ENCODE data around the gene CREB5. TPM values are rescaled to one million over a fixed set of nuclear protein-coding genes. Genes with fewer than 3 reads are reported as not detected.

CREB5 gene
- total RNA-seq, 1 donor from 2014 or later: 52.2 TPM

- no peak overlapping the region for H3K9ac ChIP-seq (ENCODE audit: low read depth in 1 of 3, low read length in 3 of 3)
- peaks cover 0 to 3% (median 2%) of the 10 kb centered on the region in 3 donors for H3K27me3 ChIP-seq (ENCODE audit: control insufficient read depth in 3 of 3, insufficient read depth in 3 of 3, low read length in 3 of 3)
- H3K9me3 ChIP-seq (ENCODE audit: control insufficient read depth in 3 of 3, low read length in 3 of 3): no peaks in the 10 kb centered on the region
- no peaks in the 10 kb centered on the region for H3K36me3 ChIP-seq (ENCODE audit: control insufficient read depth in 3 of 3, insufficient read depth in 3 of 3, low read length in 3 of 3)
- H3K4me1 ChIP-seq (ENCODE audit: control insufficient read depth in 3 of 3, insufficient read depth in 3 of 3, low read length in 3 of 3): no peaks in the 10 kb centered on the region
- H3K4me3 ChIP-seq (ENCODE audit: low read length in 3 of 3): no peak overlapping the region
- no peak overlapping the region for H3K27ac ChIP-seq (ENCODE audit: low read depth, low read length)
Measured at GRCh38 chr7:28381466-28381865, 30.9 kb upstream of the CREB5 start.

DNA sequence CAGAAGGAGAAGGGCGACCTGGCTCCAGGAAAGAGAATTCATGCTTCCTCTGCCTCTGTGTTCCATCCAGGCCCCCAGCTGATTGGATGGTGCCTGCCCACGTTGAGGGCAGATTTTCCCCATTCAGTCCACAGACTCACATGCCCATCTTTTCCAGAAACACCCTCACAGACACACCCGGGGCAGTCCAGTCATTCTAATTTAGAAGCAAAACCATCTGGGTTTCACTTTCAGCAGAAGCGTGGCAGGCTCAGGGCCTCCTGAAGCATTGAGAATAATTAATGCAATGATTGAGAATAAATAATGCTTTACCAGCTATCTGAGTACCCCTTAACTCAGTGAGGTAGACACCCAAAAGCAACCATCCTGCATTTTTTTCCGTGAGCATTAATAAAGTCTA is 30.2 kb upstream of the CREB5 start:
- H3K4me3 ChIP-seq (ENCODE audit: low read length in 3 of 3): no peak overlapping the region
- H3K36me3 ChIP-seq (ENCODE audit: control insufficient read depth in 3 of 3, insufficient read depth in 3 of 3, low read length in 3 of 3): no peaks in the 10 kb centered on the region
- no peaks in the 10 kb centered on the region for H3K9me3 ChIP-seq (ENCODE audit: control insufficient read depth in 3 of 3, low read length in 3 of 3)
- H3K9ac ChIP-seq (ENCODE audit: low read depth in 1 of 3, low read length in 3 of 3): no peak overlapping the region
- H3K4me1 ChIP-seq (ENCODE audit: control insufficient read depth in 3 of 3, insufficient read depth in 3 of 3, low read length in 3 of 3): no peaks in the 10 kb centered on the region
- H3K27me3 ChIP-seq (ENCODE audit: control insufficient read depth in 3 of 3, insufficient read depth in 3 of 3, low read length in 3 of 3): peaks cover 0 to 3% (median 2%) of the 10 kb centered on the region in 3 donors
- no peak overlapping the region for H3K27ac ChIP-seq (ENCODE audit: low read depth, low read length)

DNA sequence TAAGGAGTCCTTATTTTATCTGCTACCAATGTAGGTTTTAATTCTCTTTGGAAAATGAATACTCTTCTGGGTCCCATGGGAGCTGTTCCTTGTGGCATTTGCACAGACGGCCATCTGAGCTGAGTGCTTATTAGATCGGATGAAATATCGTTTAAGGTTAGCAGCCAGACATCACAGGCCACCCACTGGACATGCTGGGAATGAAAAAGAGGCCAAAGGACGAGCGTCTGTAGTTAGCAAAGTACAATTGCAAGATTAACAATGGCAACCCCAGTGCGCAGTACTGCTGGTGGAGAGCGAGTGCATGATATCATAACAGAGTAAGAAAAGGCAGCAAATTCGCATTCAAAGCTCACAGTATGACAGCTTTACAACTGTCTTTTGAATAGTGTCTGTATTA is 28.3 kb upstream of the CREB5 start:
- no peak overlapping the region for H3K9ac ChIP-seq (ENCODE audit: low read depth in 1 of 3, low read length in 3 of 3)

DNA sequence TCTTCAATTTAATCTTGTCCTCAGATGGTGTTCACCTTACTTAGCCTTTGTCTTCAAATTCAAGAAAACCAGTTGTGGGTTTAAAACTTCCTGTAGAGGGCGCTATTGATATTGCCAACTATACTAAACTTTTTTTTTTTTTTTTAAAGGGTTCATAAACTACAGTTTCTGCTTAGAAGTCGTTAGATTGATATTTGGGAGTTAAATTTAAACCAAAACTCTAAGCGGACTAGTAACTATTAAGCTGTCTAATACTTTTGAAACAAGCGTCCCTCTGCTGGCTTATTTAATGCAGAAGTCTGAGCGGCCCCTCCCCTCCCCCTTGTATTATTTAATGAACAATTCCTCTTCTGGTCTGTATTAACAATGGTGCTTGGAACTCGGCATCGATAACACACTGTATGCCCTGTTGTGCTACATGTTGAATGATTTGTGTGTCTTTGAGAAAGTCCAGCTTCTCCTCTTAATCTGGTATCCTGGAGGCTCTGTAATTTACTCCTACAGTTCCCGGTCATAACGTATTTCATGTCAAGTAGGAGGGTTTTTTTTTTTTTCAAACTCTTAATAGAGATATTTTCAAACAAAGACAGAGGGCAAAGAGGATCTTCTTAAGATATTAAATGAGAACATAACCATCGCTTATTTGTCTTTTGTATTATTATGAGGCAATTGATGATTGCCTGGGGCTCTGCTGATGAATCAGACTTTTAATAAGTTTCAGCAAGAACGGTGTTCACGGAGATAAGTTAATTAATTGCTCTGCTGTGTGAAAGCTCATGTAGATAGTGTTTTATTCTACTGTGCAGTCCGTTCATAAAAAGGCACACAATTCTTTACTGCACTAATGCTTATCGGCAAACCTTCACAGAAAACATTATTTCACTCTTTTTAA is 22.6 kb upstream of the CREB5 start:
- Histone ChIP-seq H3K9me3 (ENCODE audit: control insufficient read depth in 3 of 3, low read length in 3 of 3) (no peaks in the 10 kb centered on the region), H3K27ac (ENCODE audit: low read depth, low read length) (no peak overlapping the region), H3K4me3 (ENCODE audit: low read length in 3 of 3) (peak overlapping the region; percentile 28 to 71 (median 62)), H3K4me1 (ENCODE audit: control insufficient read depth in 3 of 3, insufficient read depth in 3 of 3, low read length in 3 of 3) (peaks cover 0 to 3% (median 0%) of the 10 kb centered on the region in 3 donors), H3K36me3 (ENCODE audit: control insufficient read depth in 3 of 3, insufficient read depth in 3 of 3, low read length in 3 of 3) (no peaks in the 10 kb centered on the region), H3K27me3 (ENCODE audit: control insufficient read depth in 3 of 3, insufficient read depth in 3 of 3, low read length in 3 of 3) (no peaks in the 10 kb centered on the region), H3K9ac (ENCODE audit: low read depth in 1 of 3, low read length in 3 of 3) (peak overlapping the region in 2 of 3 donors; percentile 66 to 82)

More for the DNA sequence above, 28.3 kb upstream of the CREB5 start:
- Histone ChIP-seq H3K36me3 (ENCODE audit: control insufficient read depth in 3 of 3, insufficient read depth in 3 of 3, low read length in 3 of 3) (no peaks in the 10 kb centered on the region), H3K27me3 (ENCODE audit: control insufficient read depth in 3 of 3, insufficient read depth in 3 of 3, low read length in 3 of 3) (peaks cover 0 to 3% (median 2%) of the 10 kb centered on the region in 3 donors), H3K4me1 (ENCODE audit: control insufficient read depth in 3 of 3, insufficient read depth in 3 of 3, low read length in 3 of 3) (no peaks in the 10 kb centered on the region), H3K27ac (ENCODE audit: low read depth, low read length) (no peak overlapping the region), H3K4me3 (ENCODE audit: low read length in 3 of 3) (no peak overlapping the region), H3K9me3 (ENCODE audit: control insufficient read depth in 3 of 3, low read length in 3 of 3) (no peaks in the 10 kb centered on the region)

- H3K27me3 ChIP-seq (ENCODE audit: control insufficient read depth in 3 of 3, insufficient read depth in 3 of 3, low read length in 3 of 3): no peaks in the 10 kb centered on the region
- H3K9me3 ChIP-seq (ENCODE audit: control insufficient read depth in 3 of 3, low read length in 3 of 3): no peaks in the 10 kb centered on the region
- peak overlapping the region in 1 of 3 donors; percentile 82 for H3K9ac ChIP-seq (ENCODE audit: low read depth in 1 of 3, low read length in 3 of 3)
- no peaks in the 10 kb centered on the region for H3K36me3 ChIP-seq (ENCODE audit: control insufficient read depth in 3 of 3, insufficient read depth in 3 of 3, low read length in 3 of 3)
- no peak overlapping the region for H3K4me3 ChIP-seq (ENCODE audit: low read length in 3 of 3)
- no peak overlapping the region for H3K27ac ChIP-seq (ENCODE audit: low read depth, low read length)
- H3K4me1 ChIP-seq (ENCODE audit: control insufficient read depth in 3 of 3, insufficient read depth in 3 of 3, low read length in 3 of 3): peaks cover 0 to 3% (median 0%) of the 10 kb centered on the region in 3 donors
Measured at GRCh38 chr7:28390426-28390825, 21.9 kb upstream of the CREB5 start.

GRCh38 chr7:28392289-28392688 is 20.0 kb upstream of the CREB5 start:
- Histone ChIP-seq H3K9ac (ENCODE audit: low read depth in 1 of 3, low read length in 3 of 3) (no peak overlapping the region), H3K9me3 (ENCODE audit: control insufficient read depth in 3 of 3, low read length in 3 of 3) (no peaks in the 10 kb centered on the region), H3K4me3 (ENCODE audit: low read length in 3 of 3) (no peak overlapping the region), H3K4me1 (ENCODE audit: control insufficient read depth in 3 of 3, insufficient read depth in 3 of 3, low read length in 3 of 3) (peaks cover 0 to 3% (median 0%) of the 10 kb centered on the region in 3 donors), H3K27me3 (ENCODE audit: control insufficient read depth in 3 of 3, insufficient read depth in 3 of 3, low read length in 3 of 3) (no peaks in the 10 kb centered on the region), H3K36me3 (ENCODE audit: control insufficient read depth in 3 of 3, insufficient read depth in 3 of 3, low read length in 3 of 3) (no peaks in the 10 kb centered on the region), H3K27ac (ENCODE audit: low read depth, low read length) (no peak overlapping the region)

DNA sequence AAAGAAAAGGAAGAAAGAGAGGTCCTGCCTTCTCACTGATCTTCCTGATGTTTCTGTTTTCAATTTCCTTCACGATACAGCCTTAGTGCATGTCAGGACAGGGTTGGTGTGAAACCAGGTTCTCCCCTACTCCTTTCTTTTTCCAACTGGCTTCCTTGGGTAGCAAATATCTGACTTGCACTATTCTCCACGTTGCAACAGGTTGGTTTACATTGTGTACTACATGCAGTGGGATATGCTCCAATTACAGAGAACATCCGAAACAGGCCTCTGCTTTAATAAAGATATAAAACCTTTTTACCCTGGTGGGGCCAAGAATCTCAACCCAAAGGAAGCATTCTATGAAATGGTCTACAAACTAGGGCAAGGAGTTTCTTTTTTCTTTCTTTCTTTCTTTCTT is 16.9 kb upstream of the CREB5 start:
- no peak overlapping the region for H3K4me3 ChIP-seq (ENCODE audit: low read length in 3 of 3)
- H3K9me3 ChIP-seq (ENCODE audit: control insufficient read depth in 3 of 3, low read length in 3 of 3): no peaks in the 10 kb centered on the region
- H3K9ac ChIP-seq (ENCODE audit: low read depth in 1 of 3, low read length in 3 of 3): no peak overlapping the region

DNA sequence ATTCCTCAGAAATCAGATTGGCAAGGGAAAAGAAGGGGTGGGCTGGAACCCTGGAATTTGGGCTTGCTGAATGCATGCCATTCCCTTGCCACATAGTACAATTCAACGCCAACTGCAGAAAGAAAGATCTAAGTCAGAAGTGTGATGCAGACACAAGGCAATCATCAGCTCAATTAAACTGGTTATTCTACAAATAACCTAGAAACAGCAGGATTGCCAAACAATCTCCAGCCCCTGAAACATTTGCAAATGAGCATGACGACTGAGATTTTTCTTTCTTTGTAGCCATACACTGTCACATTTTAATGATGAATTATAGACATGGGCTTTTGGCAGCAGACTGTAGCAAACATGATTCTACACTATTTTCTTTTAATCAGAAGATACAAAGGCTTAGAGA is 16.5 kb upstream of the CREB5 start:
- H3K27ac ChIP-seq (ENCODE audit: low read depth, low read length): no peak overlapping the region
- no peak overlapping the region for H3K4me3 ChIP-seq (ENCODE audit: low read length in 3 of 3)
- no peaks in the 10 kb centered on the region for H3K9me3 ChIP-seq (ENCODE audit: control insufficient read depth in 3 of 3, low read length in 3 of 3)
- H3K27me3 ChIP-seq (ENCODE audit: control insufficient read depth in 3 of 3, insufficient read depth in 3 of 3, low read length in 3 of 3): no peaks in the 10 kb centered on the region
- H3K4me1 ChIP-seq (ENCODE audit: control insufficient read depth in 3 of 3, insufficient read depth in 3 of 3, low read length in 3 of 3): no peaks in the 10 kb centered on the region
- no peaks in the 10 kb centered on the region for H3K36me3 ChIP-seq (ENCODE audit: control insufficient read depth in 3 of 3, insufficient read depth in 3 of 3, low read length in 3 of 3)
- no peak overlapping the region for H3K9ac ChIP-seq (ENCODE audit: low read depth in 1 of 3, low read length in 3 of 3)

More for the DNA sequence above, 16.9 kb upstream of the CREB5 start:
- Histone ChIP-seq H3K27me3 (ENCODE audit: control insufficient read depth in 3 of 3, insufficient read depth in 3 of 3, low read length in 3 of 3) (no peaks in the 10 kb centered on the region), H3K36me3 (ENCODE audit: control insufficient read depth in 3 of 3, insufficient read depth in 3 of 3, low read length in 3 of 3) (no peaks in the 10 kb centered on the region), H3K27ac (ENCODE audit: low read depth, low read length) (no peak overlapping the region), H3K4me1 (ENCODE audit: control insufficient read depth in 3 of 3, insufficient read depth in 3 of 3, low read length in 3 of 3) (no peaks in the 10 kb centered on the region)

DNA sequence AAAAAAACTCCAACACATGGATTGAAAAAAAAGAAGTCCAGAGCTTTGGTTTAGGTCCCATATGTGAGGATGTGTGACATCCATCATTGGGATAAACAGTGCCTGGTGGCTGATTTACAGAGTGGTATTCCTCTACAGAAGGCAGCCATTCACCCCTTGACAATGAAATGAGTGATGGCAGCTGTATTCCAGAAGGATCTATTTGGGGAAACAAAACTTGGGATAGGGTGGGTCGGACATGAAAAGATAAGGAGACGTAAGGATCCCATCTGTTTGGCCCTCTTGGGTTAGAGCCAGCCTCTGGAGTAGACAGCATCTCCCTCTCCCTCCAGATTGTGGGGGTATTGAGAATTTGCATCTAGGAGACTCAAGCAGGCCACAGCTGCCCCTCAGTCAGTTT is 15.2 kb upstream of the CREB5 start:
- Histone ChIP-seq H3K36me3 (ENCODE audit: control insufficient read depth in 3 of 3, insufficient read depth in 3 of 3, low read length in 3 of 3) (no peaks in the 10 kb centered on the region), H3K9me3 (ENCODE audit: control insufficient read depth in 3 of 3, low read length in 3 of 3) (no peaks in the 10 kb centered on the region), H3K4me1 (ENCODE audit: control insufficient read depth in 3 of 3, insufficient read depth in 3 of 3, low read length in 3 of 3) (no peaks in the 10 kb centered on the region), H3K9ac (ENCODE audit: low read depth in 1 of 3, low read length in 3 of 3) (no peak overlapping the region), H3K4me3 (ENCODE audit: low read length in 3 of 3) (no peak overlapping the region), H3K27me3 (ENCODE audit: control insufficient read depth in 3 of 3, insufficient read depth in 3 of 3, low read length in 3 of 3) (no peaks in the 10 kb centered on the region), H3K27ac (ENCODE audit: low read depth, low read length) (no peak overlapping the region)

DNA sequence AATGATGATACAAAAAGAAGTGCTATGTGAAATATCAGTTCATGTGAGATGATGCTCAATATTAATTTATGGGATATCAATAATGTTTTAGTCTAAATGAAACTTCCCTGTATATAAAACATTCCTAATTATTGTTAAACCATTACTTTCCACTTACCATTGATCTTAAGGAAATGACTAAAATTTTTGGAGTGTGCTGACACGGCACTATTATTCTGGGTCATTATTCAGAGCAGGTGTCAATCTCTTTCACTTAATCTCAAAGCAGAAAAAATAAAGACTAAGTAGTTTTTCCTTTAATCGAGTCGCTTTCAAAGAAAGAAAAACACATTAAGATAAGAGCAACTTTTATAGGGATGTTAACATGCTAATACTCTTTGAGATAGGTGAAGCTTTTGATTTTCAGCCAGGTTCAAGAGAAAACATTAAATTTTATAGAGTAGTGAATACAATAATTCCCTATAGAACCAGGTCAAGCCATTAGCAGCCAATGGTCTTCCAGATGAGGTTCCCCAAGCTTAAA is 11.4 kb upstream of the CREB5 start:
- Histone ChIP-seq H3K9ac (ENCODE audit: low read depth in 1 of 3, low read length in 3 of 3) (no peak overlapping the region), H3K36me3 (ENCODE audit: control insufficient read depth in 3 of 3, insufficient read depth in 3 of 3, low read length in 3 of 3) (no peaks in the 10 kb centered on the region), H3K27ac (ENCODE audit: low read depth, low read length) (no peak overlapping the region), H3K27me3 (ENCODE audit: control insufficient read depth in 3 of 3, insufficient read depth in 3 of 3, low read length in 3 of 3) (no peaks in the 10 kb centered on the region), H3K4me1 (ENCODE audit: control insufficient read depth in 3 of 3, insufficient read depth in 3 of 3, low read length in 3 of 3) (no peaks in the 10 kb centered on the region), H3K9me3 (ENCODE audit: control insufficient read depth in 3 of 3, low read length in 3 of 3) (no peaks in the 10 kb centered on the region), H3K4me3 (ENCODE audit: low read length in 3 of 3) (no peak overlapping the region)
